ENCODE results near the gene GPR137. TPM values are rescaled to one million over a fixed set of nuclear protein-coding genes. Genes with fewer than 3 reads are reported as not detected.
A peak's percentile ranks its signal among the peaks of the same experiment; 100 is the strongest.

The GPR137 gene
- total and polyA plus RNA-seq, 7 experiments from 2014 or later: 4.9 to 45.9 (median 30.8) TPM

DNA sequence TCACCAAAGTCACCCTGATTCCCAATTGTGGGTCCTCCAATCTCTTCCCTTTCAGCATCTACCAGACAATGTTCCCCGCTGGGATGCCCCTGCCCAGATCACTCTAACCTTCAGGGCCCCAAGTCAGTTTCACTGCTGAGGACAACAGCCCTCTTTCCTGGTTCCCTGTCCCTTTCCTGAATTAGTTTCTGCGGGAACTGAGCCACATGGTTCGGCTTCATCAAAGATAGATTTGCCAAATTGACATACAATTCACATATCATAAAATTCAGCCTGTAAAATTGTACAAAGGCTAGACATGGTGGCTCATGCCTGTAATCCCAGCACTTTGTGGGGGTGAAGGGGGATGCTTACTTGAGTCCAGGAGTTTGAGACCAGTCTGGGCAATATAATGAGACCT, 42.3 kb downstream of the GPR137 start:
- no peak for ATAC-seq
- Mint-ChIP-seq H3K4me1 (peaks cover 0 to 12% (median 7%) of the 10 kb centered on the region in 7 donors), H3K27me3 (no peaks in the 10 kb centered on the region)

DNA sequence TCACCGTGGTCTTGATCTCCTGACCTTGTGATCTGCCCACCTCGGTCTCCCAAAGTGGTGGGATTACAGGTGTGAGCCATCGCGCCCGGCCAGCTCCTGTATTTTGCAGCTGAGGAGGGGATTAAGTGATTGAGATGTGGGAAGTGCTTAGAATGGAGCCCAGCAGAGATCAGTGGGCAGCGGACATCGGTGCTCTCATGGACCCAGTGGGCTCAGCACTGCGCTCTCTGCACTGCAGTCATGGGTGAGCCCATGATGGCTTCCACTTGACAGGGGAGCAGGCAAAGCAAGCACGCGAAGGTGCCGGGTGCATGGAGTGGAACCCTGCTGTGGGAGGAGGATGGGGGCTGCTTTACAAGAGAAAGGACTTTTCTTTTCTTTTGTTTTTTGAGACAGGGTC, 45.2 kb downstream of the GPR137 start:
- Mint-ChIP-seq H3K27me3 (no peaks in the 10 kb centered on the region), H3K4me3 (no peak overlapping the region), H3K27ac (peak overlapping the region in 2 of 9 donors; percentile 36 to 42), H3K36me3 (peaks cover 0 to 4% (median 0%) of the 10 kb centered on the region in 5 donors), H3K4me1 (peaks cover 0 to 14% (median 7%) of the 10 kb centered on the region in 7 donors), H3K9me3 (peaks cover 0 to 4% (median 0%) of the 10 kb centered on the region in 11 donors)
- ChIA-PET POLR2A (interaction anchor here (0.6 to 1.7 kb wide), 6 partner anchors 12 to 710 kb away, joined by 3 to 10 read pairs (median 3); partner anchors contain the start of genes PRDX5, SAC3D1 and TRMT112), CTCF (interaction anchor here (0.8 to 2.0 kb wide), 3 partner anchors 13 to 126 kb away, joined by 4 to 10 read pairs (median 7); partner anchors contain the start of genes ESRRA, PRDX5 and TRMT112)
- intact Hi-C loops (cut with micrococcal nuclease): loop anchor here (1.0 kb wide), 1 partner anchor 13 kb away; the partner anchor contains the start of gene PRDX5 (in 2 of the 2)
- no peak overlapping the region for H3K27ac ChIP-seq (ENCODE audit: low read depth, low read length)
- ATAC-seq (no peak), DNase-seq (no peak)
- H3K9me3 ChIP-seq (ENCODE audit: control insufficient read depth in 2 of 3, low read length in 3 of 3): no peaks in the 10 kb centered on the region
- no peak overlapping the region for H3K4me3 ChIP-seq (ENCODE audit: low read length)
- H3K27me3 ChIP-seq (ENCODE audit: control insufficient read depth in 2 of 2, insufficient read depth in 2 of 2, low read length in 2 of 2): no peaks in the 10 kb centered on the region
- H3K4me1 ChIP-seq (ENCODE audit: control insufficient read depth in 2 of 2, insufficient read depth in 2 of 2, low read length in 2 of 2): peaks cover 4 to 8% of the 10 kb centered on the region in 2 donors
- H3K36me3 ChIP-seq (ENCODE audit: control insufficient read depth in 2 of 3, insufficient read depth in 3 of 3, low read length in 3 of 3): peaks cover 0 to 8% (median 0%) of the 10 kb centered on the region in 3 experiments

More for the DNA sequence above, 42.3 kb downstream of the GPR137 start:
- no peaks in the 10 kb centered on the region for H3K9me3 ChIP-seq (ENCODE audit: control insufficient read depth in 2 of 3, low read length in 3 of 3)
- peaks cover 0 to 4% (median 0%) of the 10 kb centered on the region in 11 donors for H3K9me3 Mint-ChIP-seq
- H3K36me3 Mint-ChIP-seq: no peaks in the 10 kb centered on the region
- peaks cover 4 to 8% of the 10 kb centered on the region in 2 donors for H3K4me1 ChIP-seq (ENCODE audit: control insufficient read depth in 2 of 2, insufficient read depth in 2 of 2, low read length in 2 of 2)
- no peak overlapping the region for H3K4me3 ChIP-seq (ENCODE audit: low read length)
- DNase-seq: no peak
- H3K4me3 Mint-ChIP-seq: no peak overlapping the region
- no peak overlapping the region for H3K27ac ChIP-seq (ENCODE audit: low read depth, low read length)
- intact Hi-C loops (cut with micrococcal nuclease): no loop called here
- CTCF ChIA-PET: no interaction called here
- POLR2A ChIA-PET: no interaction called here
- H3K27ac Mint-ChIP-seq: no peak overlapping the region
- peaks cover 0 to 3% (median 0%) of the 10 kb centered on the region in 3 experiments for H3K36me3 ChIP-seq (ENCODE audit: control insufficient read depth in 2 of 3, insufficient read depth in 3 of 3, low read length in 3 of 3)
- H3K27me3 ChIP-seq (ENCODE audit: control insufficient read depth in 2 of 2, insufficient read depth in 2 of 2, low read length in 2 of 2): no peaks in the 10 kb centered on the region

DNA sequence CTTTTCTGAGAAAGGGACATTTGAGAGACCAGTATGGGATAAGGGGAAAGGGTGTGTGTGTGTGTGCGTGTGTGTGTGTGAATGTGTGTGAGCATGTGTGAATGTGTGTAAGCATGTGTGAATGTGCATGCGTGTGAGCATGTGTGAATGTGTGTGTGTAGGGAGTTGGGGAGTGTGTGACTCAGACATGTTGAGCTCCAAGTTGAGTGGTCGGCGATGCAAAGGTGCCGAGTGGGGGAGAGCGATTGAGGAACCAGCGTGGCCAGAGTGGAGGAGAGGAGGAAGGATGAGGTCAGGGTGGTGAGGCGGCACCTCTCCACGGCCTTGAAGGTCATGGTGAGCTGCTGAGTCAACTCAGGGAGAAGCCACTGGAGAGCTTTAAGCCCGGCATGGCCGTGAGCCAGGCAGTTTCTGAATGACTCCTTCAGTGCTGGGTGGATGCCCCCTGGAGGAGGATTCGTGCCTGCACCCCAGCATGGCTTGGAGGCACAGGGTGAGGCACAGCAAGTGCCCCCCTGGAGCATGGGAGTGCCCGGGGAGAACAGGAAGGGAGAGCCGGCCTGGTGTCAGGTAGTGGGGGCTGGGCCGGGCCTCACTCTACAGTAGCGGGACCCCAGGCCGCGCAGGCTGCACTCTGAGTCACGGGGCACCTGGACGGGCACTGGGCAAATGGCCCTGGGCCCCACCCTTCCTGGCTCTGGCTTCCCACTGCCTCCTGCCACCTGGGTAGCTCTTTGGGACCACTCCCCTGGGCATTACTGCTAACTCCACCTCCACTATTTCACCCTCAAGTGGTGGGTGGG, 46.1 kb downstream of the GPR137 start:
- ChIA-PET POLR2A (interaction anchor here (0.6 to 2.0 kb wide), 4 partner anchors 11 to 47 kb away, joined by 3 to 10 read pairs (median 4); partner anchors contain the start of genes BAD, PRDX5 and TRMT112), CTCF (interaction anchor here (0.7 to 2.0 kb wide), 5 partner anchors 8 to 127 kb away, joined by 3 to 10 read pairs (median 4); partner anchors contain the start of genes ESRRA, PRDX5 and TRMT112)
- Histone ChIP-seq H3K27me3 (ENCODE audit: control insufficient read depth in 2 of 2, insufficient read depth in 2 of 2, low read length in 2 of 2) (no peaks in the 10 kb centered on the region), H3K4me1 (ENCODE audit: control insufficient read depth in 2 of 2, insufficient read depth in 2 of 2, low read length in 2 of 2) (peaks cover 4 to 8% of the 10 kb centered on the region in 2 donors), H3K9me3 (ENCODE audit: control insufficient read depth in 2 of 3, low read length in 3 of 3) (no peaks in the 10 kb centered on the region), H3K27ac (ENCODE audit: low read depth, low read length) (no peak overlapping the region), H3K36me3 (ENCODE audit: control insufficient read depth in 2 of 3, insufficient read depth in 3 of 3, low read length in 3 of 3) (peaks cover 0 to 8% (median 0%) of the 10 kb centered on the region in 3 experiments), H3K4me3 (ENCODE audit: low read length) (no peak overlapping the region)
- peak overlapping the region in 3 of 10 donors; percentile 1 to 31 (median 27) for H3K4me3 Mint-ChIP-seq
- intact Hi-C loops (cut with micrococcal nuclease): loop anchor here (1.0 kb wide), 1 partner anchor 13 kb away; the partner anchor contains the start of gene PRDX5 (in 2 of the 2)
- no peaks in the 10 kb centered on the region for H3K27me3 Mint-ChIP-seq
- peak overlapping the region in 6 of 9 donors; percentile 8 to 62 (median 33) for H3K27ac Mint-ChIP-seq
- peaks cover 0 to 3% (median 0%) of the 10 kb centered on the region in 11 donors for H3K9me3 Mint-ChIP-seq
- ATAC-seq (peak; percentile 92), DNase-seq (peak; percentile 33 to 76 (median 49))
- peaks cover 0 to 14% (median 7%) of the 10 kb centered on the region in 7 donors for H3K4me1 Mint-ChIP-seq
- peaks cover 0 to 4% (median 0%) of the 10 kb centered on the region in 5 donors for H3K36me3 Mint-ChIP-seq

DNA sequence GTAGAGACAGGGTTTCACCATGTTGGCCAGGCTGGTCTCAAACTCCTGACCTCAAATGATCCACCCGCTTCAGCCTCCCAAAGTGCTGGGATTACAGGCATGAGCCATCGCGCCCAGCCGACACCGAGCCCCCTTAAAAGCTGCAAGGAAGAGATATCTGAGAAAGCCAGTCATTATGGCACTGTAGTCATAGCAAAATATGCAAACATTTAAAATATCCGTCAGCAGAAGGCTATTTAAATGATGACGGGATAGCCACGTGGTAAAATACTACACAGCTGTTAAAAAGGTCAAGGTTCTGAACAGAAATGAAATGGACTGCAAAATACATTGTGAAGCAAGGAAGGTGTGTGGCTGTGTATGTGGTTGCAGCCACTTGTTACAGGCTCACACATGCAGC, 47.9 kb downstream of the GPR137 start:
- H3K27ac ChIP-seq (ENCODE audit: low read depth, low read length): no peak overlapping the region
- ChIA-PET CTCF (no interaction called here), POLR2A (interaction anchor here (1.2 to 2.0 kb wide), 2 partner anchors 10 to 49 kb away, joined by 5 read pairs; partner anchors contain the start of gene BAD)
- H3K9me3 ChIP-seq (ENCODE audit: control insufficient read depth in 2 of 3, low read length in 3 of 3): no peaks in the 10 kb centered on the region
- H3K4me3 Mint-ChIP-seq: no peak overlapping the region
- H3K27me3 ChIP-seq (ENCODE audit: control insufficient read depth in 2 of 2, insufficient read depth in 2 of 2, low read length in 2 of 2): no peaks in the 10 kb centered on the region
- H3K27ac Mint-ChIP-seq: no peak overlapping the region
- intact Hi-C loops (cut with micrococcal nuclease): no loop called here
- H3K9me3 Mint-ChIP-seq: no peaks in the 10 kb centered on the region
- H3K4me1 ChIP-seq (ENCODE audit: control insufficient read depth in 2 of 2, insufficient read depth in 2 of 2, low read length in 2 of 2): peaks cover 4 to 8% of the 10 kb centered on the region in 2 donors
- H3K36me3 ChIP-seq (ENCODE audit: control insufficient read depth in 2 of 3, insufficient read depth in 3 of 3, low read length in 3 of 3): peaks cover 0 to 11% (median 4%) of the 10 kb centered on the region in 3 experiments
- H3K36me3 Mint-ChIP-seq: peaks cover 0 to 10% (median 8%) of the 10 kb centered on the region in 5 donors
- ATAC-seq: no peak
- no peak for DNase-seq
- H3K4me1 Mint-ChIP-seq: peaks cover 0 to 26% (median 12%) of the 10 kb centered on the region in 7 donors
- no peaks in the 10 kb centered on the region for H3K27me3 Mint-ChIP-seq
- no peak overlapping the region for H3K4me3 ChIP-seq (ENCODE audit: low read length)

- H3K4me1 ChIP-seq (ENCODE audit: control insufficient read depth in 2 of 2, insufficient read depth in 2 of 2, low read length in 2 of 2): peaks cover 13 to 21% of the 10 kb centered on the region in 2 donors
- peak; percentile 50 for ATAC-seq
- Mint-ChIP-seq H3K4me1 (peaks cover 12 to 39% (median 24%) of the 10 kb centered on the region in 7 donors), H3K27me3 (no peaks in the 10 kb centered on the region), H3K9me3 (no peaks in the 10 kb centered on the region), H3K4me3 (no peak overlapping the region), H3K36me3 (peaks cover 0 to 10% (median 8%) of the 10 kb centered on the region in 5 donors), H3K27ac (peak overlapping the region in 2 of 9 donors; percentile 62 to 65)
- H3K27ac ChIP-seq (ENCODE audit: low read depth, low read length): no peak overlapping the region
- intact Hi-C loops (cut with micrococcal nuclease): no loop called here
- peak in 1 of 9 donors; percentile 46 for DNase-seq
- peaks cover 0 to 11% (median 4%) of the 10 kb centered on the region in 3 experiments for H3K36me3 ChIP-seq (ENCODE audit: control insufficient read depth in 2 of 3, insufficient read depth in 3 of 3, low read length in 3 of 3)
- H3K27me3 ChIP-seq (ENCODE audit: control insufficient read depth in 2 of 2, insufficient read depth in 2 of 2, low read length in 2 of 2): no peaks in the 10 kb centered on the region
- H3K4me3 ChIP-seq (ENCODE audit: low read length): no peak overlapping the region
- no peaks in the 10 kb centered on the region for H3K9me3 ChIP-seq (ENCODE audit: control insufficient read depth in 2 of 3, low read length in 3 of 3)
- POLR2A ChIA-PET: interaction anchor here (0.6 kb wide), 1 partner anchor 130 kb away, joined by 5 read pairs; no protein-coding TSS in a partner anchor
- CTCF ChIA-PET: interaction anchor here (0.6 kb wide), 1 partner anchor 20 kb away, joined by 3 read pairs; no protein-coding TSS in a partner anchor
Measured at GRCh38 chr11:64334764-64335735, 49.4 kb downstream of the GPR137 start.
